GM21619 (cell line): ENCODE data around the gene LDOC1.
"Not testable (repeated sequence)": the region's sequence is repeated elsewhere in the genome, so short reads cannot be mapped to it uniquely, and the experiment has no call there.

ENCODE experiments used
- ATAC-seq: cut with Tn5 transposase; IDR thresholded peaks from one replicate; pipeline ENCODE4 v1.9.1; 2021; ENCODE audit not compliant: unreplicated experiment

LDOC1 gene

GRCh38 chrX:141176586-141177451 is at the start of gene LDOC1:
TSS of gene LDOC1 (minus strand) at chrX:141177129. CDS start at chrX:141177021, 108 bp downstream.
- no peak for ATAC-seq

DNA sequence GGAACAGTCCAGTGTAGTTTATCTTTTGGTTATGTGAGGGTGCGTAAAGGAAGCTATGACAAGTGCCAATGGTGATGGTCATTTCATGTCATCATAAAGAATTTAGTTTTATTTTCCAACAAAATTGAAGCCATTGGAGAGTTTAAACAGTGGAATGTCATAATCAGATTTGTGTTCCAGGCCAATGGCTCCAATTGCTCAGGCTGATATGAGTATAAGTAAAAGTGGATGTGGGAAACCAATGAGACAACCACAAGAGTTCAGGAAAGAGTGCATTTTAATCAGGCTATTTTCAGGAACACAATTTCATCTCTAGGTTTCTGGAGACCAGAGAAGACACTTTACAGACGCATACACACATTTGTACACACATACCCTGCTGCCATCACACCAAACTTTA is 44.7 kb upstream of the LDOC1 start:
- ATAC-seq, result no peak

DNA sequence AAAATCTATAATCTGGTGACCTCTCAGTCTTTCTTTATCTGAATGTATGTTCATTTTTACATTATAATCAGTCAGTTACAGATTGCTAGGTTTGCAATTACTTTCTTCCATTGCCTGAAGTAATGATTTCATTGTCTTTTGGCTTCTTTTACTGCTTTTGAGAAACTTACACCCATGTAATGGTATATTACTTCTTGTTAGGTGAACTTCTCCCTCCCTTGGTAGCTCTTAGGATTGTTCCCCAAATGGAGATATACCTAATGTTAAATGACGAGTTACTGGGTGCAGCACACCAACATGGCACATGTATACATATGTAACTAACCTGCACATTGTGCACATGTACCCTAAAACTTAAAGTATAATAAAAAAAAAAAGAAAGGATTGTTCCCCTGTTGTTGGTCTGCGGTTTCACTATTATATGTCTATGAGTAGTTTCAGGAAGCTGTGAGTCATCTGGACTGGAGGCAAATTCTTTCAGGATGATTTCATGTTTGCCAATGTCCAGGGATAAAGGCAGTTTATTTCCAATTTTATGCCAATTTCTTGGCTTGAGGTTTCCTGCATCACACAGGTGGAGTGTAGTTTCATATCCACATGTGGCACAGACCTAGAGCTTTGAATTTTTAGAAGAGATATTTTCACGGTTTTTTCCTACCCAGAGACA is 43.5 kb upstream of the LDOC1 start:
- ATAC-seq, result no peak

DNA sequence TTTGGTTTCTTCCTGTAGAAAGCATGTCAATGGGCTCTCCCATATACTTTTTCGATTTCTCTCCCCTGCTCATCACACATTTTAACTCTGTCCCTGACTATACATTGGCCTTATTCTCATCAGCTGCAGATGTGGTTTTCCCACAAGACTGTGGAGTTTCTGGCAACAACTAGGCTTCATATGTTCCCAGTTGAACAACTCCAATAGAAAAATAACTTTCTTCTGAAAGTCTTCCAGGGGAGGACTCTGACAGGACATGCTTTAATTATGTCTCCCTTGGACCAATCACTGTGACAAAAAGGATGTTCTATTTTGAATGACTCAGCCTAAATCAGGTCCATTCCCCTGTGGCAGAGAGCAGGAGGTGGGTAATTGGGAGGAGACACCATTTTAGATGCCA is 37.3 kb upstream of the LDOC1 start:
- ATAC-seq, result no peak

DNA sequence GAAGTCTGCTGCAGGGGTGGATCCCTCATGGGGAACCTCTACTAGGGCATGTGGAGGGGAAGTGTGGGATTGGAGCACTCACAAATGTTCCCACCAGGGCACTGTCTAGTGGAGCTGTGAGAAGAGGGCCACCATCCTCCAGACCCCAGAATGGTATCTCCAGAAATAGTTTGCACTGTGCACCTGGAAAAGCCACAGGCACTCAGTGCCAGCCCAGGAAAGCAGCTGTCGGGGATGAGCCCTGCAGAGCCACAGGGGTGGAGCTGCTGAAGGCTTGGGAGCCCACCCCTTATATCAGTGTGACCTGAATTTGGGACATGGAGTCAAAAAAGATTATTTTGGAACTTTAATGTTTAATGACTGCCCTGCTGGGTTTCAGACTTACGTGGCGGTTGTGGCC is 25.0 kb upstream of the LDOC1 start:
- ATAC-seq, result no peak

DNA sequence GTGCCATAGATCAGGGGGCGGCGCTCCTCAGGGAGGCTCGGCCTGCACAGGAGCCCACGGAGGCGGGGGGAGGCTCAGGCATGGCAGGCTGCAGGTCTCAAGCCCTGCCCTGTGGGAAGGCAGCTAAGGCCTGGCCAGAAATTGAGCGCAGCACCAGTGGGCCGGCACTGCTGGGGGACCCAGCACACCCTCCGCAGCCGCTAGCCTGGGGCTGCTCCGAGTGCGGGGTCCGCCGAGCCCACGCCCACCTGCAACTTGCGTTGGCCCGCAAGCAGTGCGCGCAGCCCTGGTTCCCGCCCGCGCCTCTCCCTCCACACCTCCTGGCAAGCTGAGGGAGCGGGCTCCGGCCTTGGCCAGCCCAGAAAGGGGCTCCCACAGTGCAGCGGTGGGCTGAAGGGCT is 11.6 kb upstream of the LDOC1 start:
- ATAC-seq, result not testable (repeated sequence)

DNA sequence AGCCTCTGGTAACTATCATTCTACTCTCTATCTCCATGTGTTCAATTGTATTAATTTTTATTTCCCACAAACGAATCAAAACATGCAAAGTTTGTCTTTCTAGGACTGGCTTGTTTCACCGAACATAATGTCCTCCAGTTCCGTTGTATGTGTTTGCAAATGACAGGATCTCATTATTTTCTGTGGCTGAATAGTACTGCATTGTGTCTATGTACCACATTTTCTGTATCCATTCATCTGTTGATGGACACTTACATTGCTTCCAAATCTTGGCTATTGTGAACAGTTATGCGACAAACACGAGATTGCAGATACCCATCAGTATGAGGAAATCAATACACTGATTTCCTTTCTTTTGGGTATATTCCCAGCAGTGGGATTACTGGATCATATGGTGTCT is 8.4 kb upstream of the LDOC1 start:
- no peak for ATAC-seq

- no peak for ATAC-seq
Measured at GRCh38 chrX:141183000-141183399, 6.1 kb upstream of the LDOC1 start.

- no peak for ATAC-seq
Measured at GRCh38 chrX:141180851-141181250, 3.9 kb upstream of the LDOC1 start.

GRCh38 chrX:141175786-141176185 is 1.1 kb downstream of the LDOC1 start:
- no peak for ATAC-seq

GRCh38 chrX:141164406-141164805 is 12.5 kb downstream of the LDOC1 start:
- no peak for ATAC-seq

- no peak for ATAC-seq
Measured at GRCh38 chrX:141158084-141158483, 18.8 kb downstream of the LDOC1 start.

DNA sequence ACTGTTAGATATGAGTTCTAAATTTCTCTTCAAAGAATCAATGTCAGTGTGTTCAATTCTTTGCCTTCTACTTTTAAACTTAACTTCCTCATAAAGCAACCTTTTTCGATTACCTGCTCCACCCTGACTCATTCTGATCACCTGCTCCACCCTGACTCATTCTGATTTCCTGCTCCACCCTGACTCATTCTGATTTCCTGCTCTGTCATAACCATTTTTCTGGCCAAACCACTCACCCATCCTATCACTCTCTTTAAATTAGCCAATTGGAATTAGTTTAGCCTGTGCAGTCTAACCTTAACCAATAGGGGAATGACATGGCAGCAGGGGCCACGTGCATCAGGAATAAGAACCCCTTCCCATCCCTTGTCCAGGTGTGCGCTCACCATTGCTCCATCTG is 21.7 kb downstream of the LDOC1 start:
- not testable (repeated sequence) for ATAC-seq

DNA sequence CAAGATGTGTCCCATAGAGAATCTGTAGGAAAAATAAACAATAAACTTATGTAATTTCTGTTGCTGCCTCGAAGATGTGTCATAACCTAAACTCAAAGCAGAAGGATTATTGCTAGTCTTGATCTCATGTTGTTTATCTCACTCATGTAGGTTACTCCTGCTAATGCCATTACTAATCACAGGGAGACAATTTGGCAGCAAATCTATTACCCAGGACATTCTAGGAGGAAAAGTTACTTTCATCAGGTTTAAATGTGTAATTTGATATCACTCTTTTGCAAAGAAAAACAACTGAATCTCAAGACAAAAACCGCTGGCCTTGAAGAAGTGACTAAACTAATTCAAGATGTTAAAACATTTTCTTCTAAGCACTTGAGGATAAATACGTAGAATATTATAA is 34.0 kb downstream of the LDOC1 start:
- ATAC-seq, result no peak

DNA sequence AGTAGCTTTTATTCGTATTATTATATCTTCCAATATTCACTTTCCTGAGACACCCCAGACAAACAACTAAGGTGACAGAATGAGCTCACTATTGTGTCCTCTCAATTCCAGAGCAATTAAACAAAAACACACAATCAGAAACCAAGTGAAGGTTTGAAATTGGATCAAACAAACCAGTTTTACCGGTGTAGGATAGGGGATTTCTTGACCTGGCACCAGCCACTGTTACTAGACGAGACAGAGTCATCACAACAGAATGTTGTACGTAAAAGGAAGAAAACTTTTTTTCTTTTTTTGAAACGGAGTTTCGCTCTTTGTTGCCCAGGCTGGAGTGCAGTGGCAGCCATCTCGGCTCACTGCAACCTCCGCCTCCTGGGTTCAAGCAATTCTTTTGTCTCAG is 43.7 kb downstream of the LDOC1 start:
- ATAC-seq, result no peak

DNA sequence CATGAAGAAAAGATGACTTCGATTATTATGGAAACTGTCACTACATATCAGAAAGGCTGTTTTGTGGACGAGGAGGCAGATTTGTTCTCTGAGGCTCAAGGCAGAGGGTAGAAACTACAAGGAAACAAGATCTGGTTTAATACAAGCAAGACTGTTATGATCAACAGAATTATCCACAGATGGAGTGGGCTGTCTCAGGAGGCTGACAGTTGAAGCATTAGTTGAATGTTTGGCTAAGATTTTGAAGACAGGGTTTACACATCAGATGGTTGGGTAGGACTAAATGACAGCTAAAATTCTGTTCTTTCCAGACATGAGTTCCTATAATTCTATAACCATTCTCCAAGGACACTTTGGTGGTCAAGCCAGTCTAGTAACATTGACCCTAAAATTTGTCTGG is 49.8 kb downstream of the LDOC1 start:
- no peak for ATAC-seq
